SK-N-SH treated with all-trans-retinoic acid at 6 μM for 48 hours (cell line): ENCODE data around the gene HSBP1L1.

Experiments used
- ATAC-seq: fragments of 200-7000 bp; cut with Tn5 transposase; 3 replicates; pipeline ENCODE4 v1.9.1; 2020; ENCODE audit warnings: mild to moderate bottlenecking, moderate library complexity
- ARNTL ChIP-seq: fragments of 450-650 bp; formaldehyde crosslinking; IDR thresholded peaks from 2 replicates; pipeline ENCODE4 v1.5.0; 2020; ENCODE audit warnings: low read depth, mild to moderate bottlenecking, moderate library complexity, borderline replicate concordance
- BACH2 ChIP-seq: fragments of 250-450 bp; sonication (Bioruptor Pico); IDR thresholded peaks from 2 replicates; pipeline ENCODE4 v1.9.0; 2021; ENCODE audit warnings: mild to moderate bottlenecking, borderline replicate concordance
- CSDC2 ChIP-seq: fragments of 250-450 bp; sonication (Bioruptor Pico); IDR thresholded peaks from 2 replicates; pipeline ENCODE4 v1.5.0; 2020; ENCODE audit warnings: mild to moderate bottlenecking, moderate library complexity
- ESRRG ChIP-seq: fragments of 250-450 bp; sonication (Bioruptor Pico); IDR thresholded peaks from 2 replicates; pipeline ENCODE4 v1.6.1; 2021; ENCODE audit warnings: mild to moderate bottlenecking
- GLIS3 ChIP-seq: fragments of 250-450 bp; sonication (Bioruptor Pico); IDR thresholded peaks from 2 replicates; pipeline ENCODE4 v1.5.0; 2020; ENCODE audit warnings: mild to moderate bottlenecking, moderate library complexity
- ISL1 ChIP-seq: fragments of 250-450 bp; sonication (Bioruptor Pico); IDR thresholded peaks from 2 replicates; pipeline ENCODE4 v2.1.2; 2022; ENCODE audit warnings: mild to moderate bottlenecking, moderate library complexity
- OSR1 ChIP-seq: fragments of 250-450 bp; sonication (Bioruptor Pico); IDR thresholded peaks from 2 replicates; pipeline ENCODE4 v1.8.0; 2022; ENCODE audit warnings: moderate library complexity, mild to moderate bottlenecking, inconsistent platforms
- PPARA ChIP-seq: fragments of 250-450 bp; sonication (Bioruptor Pico); IDR thresholded peaks from 2 replicates; pipeline ENCODE4 v1.5.0; 2020; ENCODE audit warnings: mild to moderate bottlenecking, borderline replicate concordance
- RARB ChIP-seq: fragments of 250-450 bp; sonication (Bioruptor Pico); IDR thresholded peaks from 2 replicates; pipeline ENCODE4 v1.8.0; 2021; ENCODE audit warnings: mild to moderate bottlenecking, moderate library complexity
- SNAI2 ChIP-seq: fragments of 250-450 bp; sonication (Bioruptor Pico); IDR thresholded peaks from 2 replicates; pipeline ENCODE4 v1.5.0; 2020; ENCODE audit warnings: mild to moderate bottlenecking, moderate library complexity
- TCF4 ChIP-seq: fragments of 250-450 bp; sonication (Bioruptor Pico); IDR thresholded peaks from 2 replicates; pipeline ENCODE4 v1.8.0; 2021; ENCODE audit warnings: mild to moderate bottlenecking, moderate library complexity, borderline replicate concordance
- TOX ChIP-seq: fragments of 250-450 bp; sonication (Bioruptor Pico); IDR thresholded peaks from 2 replicates; pipeline ENCODE4 v1.8.0; 2021; ENCODE audit warnings: mild to moderate bottlenecking, moderate library complexity, borderline replicate concordance
- ZC3H10 ChIP-seq: fragments of 250-450 bp; sonication (Bioruptor Pico); IDR thresholded peaks from 2 replicates; pipeline ENCODE4 v1.5.1; 2021; ENCODE audit warnings: mild to moderate bottlenecking, moderate library complexity
- ZFP3 ChIP-seq: fragments of 250-450 bp; sonication (Bioruptor Pico); IDR thresholded peaks from 2 replicates; pipeline ENCODE4 v1.5.0; 2020; ENCODE audit warnings: mild to moderate bottlenecking, moderate library complexity
- ZFP30 ChIP-seq: fragments of 450-650 bp; formaldehyde crosslinking; IDR thresholded peaks from 2 replicates; pipeline ENCODE4 v1.5.0; 2022; ENCODE audit warnings: mild to moderate bottlenecking, moderate library complexity
- ZNF70 ChIP-seq: fragments of 450-650 bp; formaldehyde crosslinking; IDR thresholded peaks from 2 replicates; pipeline ENCODE4 v1.5.0; 2020; ENCODE audit warnings: mild to moderate bottlenecking, moderate library complexity
- ZNF8 ChIP-seq: fragments of 450-650 bp; formaldehyde crosslinking; IDR thresholded peaks from 2 replicates; pipeline ENCODE4 v1.5.0; 2020; ENCODE audit warnings: mild to moderate bottlenecking, moderate library complexity
- TF ChIP-seq, protein P1 (sequence below): fragments of 250-450 bp; sonication (Bioruptor Pico); IDR thresholded peaks from 2 replicates; pipeline ENCODE4 v1.8.0; 2020; ENCODE audit warnings: mild to moderate bottlenecking, moderate library complexity, borderline replicate concordance
- TF ChIP-seq, protein P2 (sequence below): fragments of 250-450 bp; sonication (Bioruptor Pico); IDR thresholded peaks from 2 replicates; pipeline ENCODE4 v1.5.0; 2020; ENCODE audit warnings: mild to moderate bottlenecking, moderate library complexity
- TF ChIP-seq, protein P3 (sequence below): fragments of 250-450 bp; sonication (Bioruptor Pico); IDR thresholded peaks from 2 replicates; pipeline ENCODE4 v1.5.1; 2020; ENCODE audit warnings: low read depth, mild to moderate bottlenecking, moderate library complexity
- TF ChIP-seq, protein P4 (sequence below): fragments of 250-450 bp; sonication (Bioruptor Pico); IDR thresholded peaks from 2 replicates; pipeline ENCODE4 v1.5.1; 2021; ENCODE audit warnings: mild to moderate bottlenecking, moderate library complexity

HSBP1L1 gene

DNA sequence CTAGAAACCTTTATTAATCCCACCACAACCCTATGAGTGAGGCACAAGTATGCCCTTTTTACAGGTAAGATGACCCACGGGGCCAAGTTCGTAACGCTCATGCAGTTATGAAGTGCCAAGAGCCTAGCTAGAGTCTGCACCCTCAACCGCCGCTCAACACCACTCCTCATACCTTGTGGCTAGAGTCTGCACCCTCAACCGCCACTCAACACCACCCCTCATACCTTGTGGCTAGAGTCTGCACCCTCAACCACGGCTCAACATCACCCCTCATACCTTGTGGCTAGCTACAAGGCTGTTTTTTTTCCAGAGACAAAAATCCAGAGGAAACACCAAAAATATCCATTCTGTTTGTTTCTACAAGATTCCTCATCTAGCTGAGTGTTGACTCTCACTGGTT lies 19.4 kb downstream of the HSBP1L1 start:
- TF ChIP-seq TCF4 (CRISPR knock-in tag) (no peak), ZC3H10 (CRISPR knock-in tag) (no peak), ZNF8 (CRISPR knock-in tag) (no peak), RARB (no peak), ISL1 (no peak), ARNTL (CRISPR knock-in tag) (no peak), OSR1 (no peak), PPARA (no peak)
- TF ChIP-seq, protein P1, sequence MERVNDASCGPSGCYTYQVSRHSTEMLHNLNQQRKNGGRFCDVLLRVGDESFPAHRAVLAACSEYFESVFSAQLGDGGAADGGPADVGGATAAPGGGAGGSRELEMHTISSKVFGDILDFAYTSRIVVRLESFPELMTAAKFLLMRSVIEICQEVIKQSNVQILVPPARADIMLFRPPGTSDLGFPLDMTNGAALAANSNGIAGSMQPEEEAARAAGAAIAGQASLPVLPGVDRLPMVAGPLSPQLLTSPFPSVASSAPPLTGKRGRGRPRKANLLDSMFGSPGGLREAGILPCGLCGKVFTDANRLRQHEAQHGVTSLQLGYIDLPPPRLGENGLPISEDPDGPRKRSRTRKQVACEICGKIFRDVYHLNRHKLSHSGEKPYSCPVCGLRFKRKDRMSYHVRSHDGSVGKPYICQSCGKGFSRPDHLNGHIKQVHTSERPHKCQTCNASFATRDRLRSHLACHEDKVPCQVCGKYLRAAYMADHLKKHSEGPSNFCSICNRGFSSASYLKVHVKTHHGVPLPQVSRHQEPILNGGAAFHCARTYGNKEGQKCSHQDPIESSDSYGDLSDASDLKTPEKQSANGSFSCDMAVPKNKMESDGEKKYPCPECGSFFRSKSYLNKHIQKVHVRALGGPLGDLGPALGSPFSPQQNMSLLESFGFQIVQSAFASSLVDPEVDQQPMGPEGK (CRISPR knock-in tag) = no peak
- TF ChIP-seq, protein P2, sequence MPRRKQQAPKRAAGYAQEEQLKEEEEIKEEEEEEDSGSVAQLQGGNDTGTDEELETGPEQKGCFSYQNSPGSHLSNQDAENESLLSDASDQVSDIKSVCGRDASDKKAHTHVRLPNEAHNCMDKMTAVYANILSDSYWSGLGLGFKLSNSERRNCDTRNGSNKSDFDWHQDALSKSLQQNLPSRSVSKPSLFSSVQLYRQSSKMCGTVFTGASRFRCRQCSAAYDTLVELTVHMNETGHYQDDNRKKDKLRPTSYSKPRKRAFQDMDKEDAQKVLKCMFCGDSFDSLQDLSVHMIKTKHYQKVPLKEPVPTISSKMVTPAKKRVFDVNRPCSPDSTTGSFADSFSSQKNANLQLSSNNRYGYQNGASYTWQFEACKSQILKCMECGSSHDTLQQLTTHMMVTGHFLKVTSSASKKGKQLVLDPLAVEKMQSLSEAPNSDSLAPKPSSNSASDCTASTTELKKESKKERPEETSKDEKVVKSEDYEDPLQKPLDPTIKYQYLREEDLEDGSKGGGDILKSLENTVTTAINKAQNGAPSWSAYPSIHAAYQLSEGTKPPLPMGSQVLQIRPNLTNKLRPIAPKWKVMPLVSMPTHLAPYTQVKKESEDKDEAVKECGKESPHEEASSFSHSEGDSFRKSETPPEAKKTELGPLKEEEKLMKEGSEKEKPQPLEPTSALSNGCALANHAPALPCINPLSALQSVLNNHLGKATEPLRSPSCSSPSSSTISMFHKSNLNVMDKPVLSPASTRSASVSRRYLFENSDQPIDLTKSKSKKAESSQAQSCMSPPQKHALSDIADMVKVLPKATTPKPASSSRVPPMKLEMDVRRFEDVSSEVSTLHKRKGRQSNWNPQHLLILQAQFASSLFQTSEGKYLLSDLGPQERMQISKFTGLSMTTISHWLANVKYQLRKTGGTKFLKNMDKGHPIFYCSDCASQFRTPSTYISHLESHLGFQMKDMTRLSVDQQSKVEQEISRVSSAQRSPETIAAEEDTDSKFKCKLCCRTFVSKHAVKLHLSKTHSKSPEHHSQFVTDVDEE = no peak
- TF ChIP-seq, protein P3, sequence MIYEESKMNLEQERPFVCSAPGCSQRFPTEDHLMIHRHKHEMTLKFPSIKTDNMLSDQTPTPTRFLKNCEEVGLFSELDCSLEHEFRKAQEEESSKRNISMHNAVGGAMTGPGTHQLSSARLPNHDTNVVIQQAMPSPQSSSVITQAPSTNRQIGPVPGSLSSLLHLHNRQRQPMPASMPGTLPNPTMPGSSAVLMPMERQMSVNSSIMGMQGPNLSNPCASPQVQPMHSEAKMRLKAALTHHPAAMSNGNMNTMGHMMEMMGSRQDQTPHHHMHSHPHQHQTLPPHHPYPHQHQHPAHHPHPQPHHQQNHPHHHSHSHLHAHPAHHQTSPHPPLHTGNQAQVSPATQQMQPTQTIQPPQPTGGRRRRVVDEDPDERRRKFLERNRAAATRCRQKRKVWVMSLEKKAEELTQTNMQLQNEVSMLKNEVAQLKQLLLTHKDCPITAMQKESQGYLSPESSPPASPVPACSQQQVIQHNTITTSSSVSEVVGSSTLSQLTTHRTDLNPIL = no peak
- TF ChIP-seq, protein P4, sequence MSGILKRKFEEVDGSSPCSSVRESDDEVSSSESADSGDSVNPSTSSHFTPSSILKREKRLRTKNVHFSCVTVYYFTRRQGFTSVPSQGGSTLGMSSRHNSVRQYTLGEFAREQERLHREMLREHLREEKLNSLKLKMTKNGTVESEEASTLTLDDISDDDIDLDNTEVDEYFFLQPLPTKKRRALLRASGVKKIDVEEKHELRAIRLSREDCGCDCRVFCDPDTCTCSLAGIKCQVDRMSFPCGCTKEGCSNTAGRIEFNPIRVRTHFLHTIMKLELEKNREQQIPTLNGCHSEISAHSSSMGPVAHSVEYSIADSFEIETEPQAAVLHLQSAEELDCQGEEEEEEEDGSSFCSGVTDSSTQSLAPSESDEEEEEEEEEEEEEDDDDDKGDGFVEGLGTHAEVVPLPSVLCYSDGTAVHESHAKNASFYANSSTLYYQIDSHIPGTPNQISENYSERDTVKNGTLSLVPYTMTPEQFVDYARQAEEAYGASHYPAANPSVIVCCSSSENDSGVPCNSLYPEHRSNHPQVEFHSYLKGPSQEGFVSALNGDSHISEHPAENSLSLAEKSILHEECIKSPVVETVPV (CRISPR knock-in tag) = no peak
- ATAC-seq = no peak

DNA sequence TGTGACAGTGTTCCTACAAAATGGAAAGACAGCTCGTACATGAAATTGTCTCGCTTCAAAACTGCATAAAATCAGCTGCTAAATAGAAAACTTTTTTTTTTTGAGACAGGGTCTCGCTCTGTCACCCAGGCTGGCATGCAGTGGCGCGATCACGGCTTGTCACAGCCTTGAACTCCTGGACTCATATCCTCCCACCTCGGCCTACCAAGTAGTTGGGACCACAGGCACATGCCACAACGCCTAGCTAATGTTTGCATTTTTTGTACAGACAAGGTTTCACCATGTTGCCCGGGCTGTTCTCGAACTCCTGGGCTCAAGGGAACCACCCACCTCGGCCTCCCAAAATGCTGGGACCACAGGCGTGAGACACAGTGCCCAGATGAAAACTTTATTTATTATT lies 20.7 kb downstream of the HSBP1L1 start:
- no peak for TF ChIP-seq ESRRG (CRISPR knock-in tag)
- no peak for TF ChIP-seq TOX
- TF ChIP-seq ARNTL (CRISPR knock-in tag) = no peak
- TF ChIP-seq ZNF70 (CRISPR knock-in tag) = no peak
- TF ChIP-seq PPARA = no peak
- no peak for TF ChIP-seq ZNF8 (CRISPR knock-in tag)
- no peak for TF ChIP-seq OSR1

DNA sequence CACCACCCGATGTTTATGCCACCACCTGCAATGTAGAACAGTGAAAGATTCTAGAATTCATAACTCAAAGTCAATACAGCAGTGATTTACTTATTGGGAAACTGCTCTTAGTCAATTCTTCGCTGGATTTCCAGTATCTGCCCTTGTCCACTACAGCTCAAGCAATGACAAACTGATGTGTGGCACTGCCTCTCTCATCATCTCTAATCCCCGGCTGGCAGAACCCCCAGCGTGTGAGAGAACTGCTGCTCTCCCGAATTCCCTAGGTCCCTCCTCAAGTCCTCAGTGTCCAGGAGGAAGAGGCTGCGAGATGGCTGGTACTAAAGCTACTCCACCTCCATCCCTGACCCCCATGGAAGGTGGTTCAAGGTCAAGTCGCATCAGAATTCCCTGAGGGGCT lies 22.3 kb downstream of the HSBP1L1 start:
- no peak for ATAC-seq
- TF ChIP-seq ISL1 (no peak), ESRRG (CRISPR knock-in tag) (no peak), GLIS3 (CRISPR knock-in tag) (no peak), PPARA (no peak), TOX (no peak), SNAI2 (CRISPR knock-in tag) (no peak), BACH2 (no peak), ZNF70 (CRISPR knock-in tag) (no peak), CSDC2 (CRISPR knock-in tag) (no peak), TCF4 (CRISPR knock-in tag) (no peak), ARNTL (CRISPR knock-in tag) (no peak), ZFP3 (CRISPR knock-in tag) (no peak), ZFP30 (CRISPR knock-in tag) (no peak), ZC3H10 (CRISPR knock-in tag) (no peak)
- TF ChIP-seq, protein P1 (CRISPR knock-in tag) = no peak
- TF ChIP-seq, protein P2 = no peak
- TF ChIP-seq, protein P3 = no peak
- TF ChIP-seq, protein P4 (CRISPR knock-in tag) = no peak

More for the DNA sequence above, 20.7 kb downstream of the HSBP1L1 start:
- no peak for ATAC-seq
